Chondrocyte (in vitro differentiated cells): ENCODE measurements around the gene CBLB. TPM values are rescaled to one million over a fixed set of nuclear protein-coding genes. Genes with fewer than 3 reads are reported as not detected.

Experiments
- DNase-seq: peaks from one replicate; pipeline ENCODE4 v3.0.0; 2021; ENCODE audit warnings: mixed read lengths, low spot score
- H3K27ac Mint-ChIP-seq: one replicate; pipeline ENCODE4 v1.8.0; 2021; ENCODE audit warnings: mild to moderate bottlenecking, moderate library complexity, mixed read lengths; ENCODE audit not compliant: unreplicated experiment
- H3K27me3 Mint-ChIP-seq: 2 replicates; pipeline ENCODE4 v1.8.0; 2021; ENCODE audit warnings: low read depth, mixed read lengths
- H3K36me3 Mint-ChIP-seq: 2 replicates; pipeline ENCODE4 v1.8.0; 2021; ENCODE audit warnings: low read depth, mixed read lengths
- H3K4me1 Mint-ChIP-seq: 2 replicates; pipeline ENCODE4 v1.8.0; 2021; ENCODE audit warnings: low read depth, mild to moderate bottlenecking, mixed read lengths
- H3K4me3 Mint-ChIP-seq: one replicate; pipeline ENCODE4 v1.8.0; 2021; ENCODE audit warnings: mild to moderate bottlenecking, moderate library complexity, mixed read lengths; ENCODE audit not compliant: unreplicated experiment
- H3K9me3 Mint-ChIP-seq: 2 replicates; pipeline ENCODE4 v1.8.0; 2021; ENCODE audit warnings: low read depth, mixed read lengths
- CTCF ChIP-seq: fragments of 200-600 bp; sonication (generic); IDR thresholded peaks from 2 replicates; pipeline ENCODE4 v1.5.0; 2021; ENCODE audit warnings: antibody characterized with exemption, mild to moderate bottlenecking, moderate library complexity
- long read RNA-seq: library from polyadenylated mRNA; stranded (forward); transcript quantifications from one replicate; pipeline ENCODE4 v2.0.0, GENCODE V29; 2021
- total RNA-seq: library from RNA; stranded (reverse); gene quantifications from 3 replicates; pipeline ENCODE4 v1.2.1, GENCODE V29; 2021

CBLB gene
- 25.0 to 28.0 TPM (median 26.9 TPM) in 3 replicates for total RNA-seq
- long read RNA-seq, partial matches to known transcripts = 2 of 8 reads
- long read RNA-seq, other reads (novel, unspliced or antisense) = 6 of 8 reads

- peaks cover 49% of the 10 kb centered on the region for H3K4me1 Mint-ChIP-seq
- no peaks in the 10 kb centered on the region for H3K27me3 Mint-ChIP-seq
- no peaks in the 10 kb centered on the region for H3K9me3 Mint-ChIP-seq
- peak within 1 kb of the TSS; percentile 100 for H3K27ac Mint-ChIP-seq
- TF ChIP-seq CTCF = no peak
- DNase-seq = peak; percentile 96
- peaks cover 2% of the 10 kb centered on the region for H3K36me3 Mint-ChIP-seq
- H3K4me3 Mint-ChIP-seq = peak within 1 kb of the TSS; percentile 100
These were observed at the start of gene CBLB for GRCh38 chr3:105868742-105869530. CBLB (minus strand) TSS chr3:105869012; CDS start chr3:105867577, 1,435 bp downstream.

GRCh38 chr3:105916767-105917166 is 48.0 kb upstream of the CBLB start:
- H3K36me3 Mint-ChIP-seq = peaks cover 8% of the 10 kb centered on the region
- no peak overlapping the region for H3K4me3 Mint-ChIP-seq
- peaks cover 34% of the 10 kb centered on the region for H3K9me3 Mint-ChIP-seq
- H3K27me3 Mint-ChIP-seq = no peaks in the 10 kb centered on the region
- no peak overlapping the region for H3K27ac Mint-ChIP-seq
- no peak for DNase-seq
- no peaks in the 10 kb centered on the region for H3K4me1 Mint-ChIP-seq
- TF ChIP-seq CTCF = no peak

GRCh38 chr3:105915524-105915923 is 46.7 kb upstream of the CBLB start:
- no peak for DNase-seq
- Mint-ChIP-seq H3K27ac (no peak overlapping the region), H3K9me3 (peaks cover 24% of the 10 kb centered on the region)

GRCh38 chr3:105913616-105914015 is 44.8 kb upstream of the CBLB start:
- peaks cover 6% of the 10 kb centered on the region for H3K36me3 Mint-ChIP-seq
- H3K4me1 Mint-ChIP-seq = no peaks in the 10 kb centered on the region
- H3K27ac Mint-ChIP-seq = no peak overlapping the region
- TF ChIP-seq CTCF = no peak
- peaks cover 11% of the 10 kb centered on the region for H3K9me3 Mint-ChIP-seq
- H3K27me3 Mint-ChIP-seq = no peaks in the 10 kb centered on the region
- no peak overlapping the region for H3K4me3 Mint-ChIP-seq
- no peak for DNase-seq

More at GRCh38 chr3:105915524-105915923, 46.7 kb upstream of the CBLB start:
- H3K27me3 Mint-ChIP-seq = no peaks in the 10 kb centered on the region
- H3K36me3 Mint-ChIP-seq = peaks cover 8% of the 10 kb centered on the region
- no peak for TF ChIP-seq CTCF
- no peak overlapping the region for H3K4me3 Mint-ChIP-seq
- H3K4me1 Mint-ChIP-seq = no peaks in the 10 kb centered on the region

- TF ChIP-seq CTCF = no peak
- no peak overlapping the region for H3K27ac Mint-ChIP-seq
- H3K9me3 Mint-ChIP-seq = peaks cover 11% of the 10 kb centered on the region
- peaks cover 6% of the 10 kb centered on the region for H3K36me3 Mint-ChIP-seq
- H3K27me3 Mint-ChIP-seq = no peaks in the 10 kb centered on the region
- no peak overlapping the region for H3K4me3 Mint-ChIP-seq
- H3K4me1 Mint-ChIP-seq = peaks cover 1% of the 10 kb centered on the region
- no peak for DNase-seq
These were observed 44.1 kb upstream of the CBLB start for GRCh38 chr3:105912891-105913290.
